Right lobe of liver (tissue), 4 donors: ENCODE data around the gene RHO.

Experiments
- POLR2A ChIP-seq: fragments of 450-650 bp; IDR thresholded peaks from one replicate; pipeline ENCODE4 v1.6.1; 2017; ENCODE audit warnings: antibody characterized with exemption, mild to moderate bottlenecking
- TF ChIP-seq, protein P1 (sequence below), 4 donors: fragments of 200-600 bp in 3 of 4; fragments of 450-650 bp in 1 of 4; IDR thresholded peaks; one replicate each; pipeline versions ENCODE4 v1.5.1 to v1.8.0; 2016 to 2022; ENCODE audit warnings: antibody characterized with exemption in 4 of 4, mild to moderate bottlenecking in 2 of 4
- donor health status: DM: no; HTN: no; CAD: no.
- donor health status: DM: no; HTN: no; CAD: no.
- donor health status: DM: no; HTN: yes; CAD: no.

- TF ChIP-seq, protein P1, sequence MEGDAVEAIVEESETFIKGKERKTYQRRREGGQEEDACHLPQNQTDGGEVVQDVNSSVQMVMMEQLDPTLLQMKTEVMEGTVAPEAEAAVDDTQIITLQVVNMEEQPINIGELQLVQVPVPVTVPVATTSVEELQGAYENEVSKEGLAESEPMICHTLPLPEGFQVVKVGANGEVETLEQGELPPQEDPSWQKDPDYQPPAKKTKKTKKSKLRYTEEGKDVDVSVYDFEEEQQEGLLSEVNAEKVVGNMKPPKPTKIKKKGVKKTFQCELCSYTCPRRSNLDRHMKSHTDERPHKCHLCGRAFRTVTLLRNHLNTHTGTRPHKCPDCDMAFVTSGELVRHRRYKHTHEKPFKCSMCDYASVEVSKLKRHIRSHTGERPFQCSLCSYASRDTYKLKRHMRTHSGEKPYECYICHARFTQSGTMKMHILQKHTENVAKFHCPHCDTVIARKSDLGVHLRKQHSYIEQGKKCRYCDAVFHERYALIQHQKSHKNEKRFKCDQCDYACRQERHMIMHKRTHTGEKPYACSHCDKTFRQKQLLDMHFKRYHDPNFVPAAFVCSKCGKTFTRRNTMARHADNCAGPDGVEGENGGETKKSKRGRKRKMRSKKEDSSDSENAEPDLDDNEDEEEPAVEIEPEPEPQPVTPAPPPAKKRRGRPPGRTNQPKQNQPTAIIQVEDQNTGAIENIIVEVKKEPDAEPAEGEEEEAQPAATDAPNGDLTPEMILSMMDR (IDR thresholded peaks at IDR 0.05) = no peak
- no peak for TF ChIP-seq POLR2A
Observed at GRCh38 chr3:129536804-129537203, 8.4 kb downstream of the RHO start.
